GM10248 (cell line): ENCODE results near the gene LAMA3.

Source experiments
- CTCF ChIA-PET: fragments of 300-600 bp; sonication (Branson Sonifier 250); formaldehyde crosslinking; extraction: SDS; loops from one replicate; lab custom pipeline; 2021; ENCODE audit warnings: antibody characterized with exemption; lab: Yijun Ruan, JAX
- POLR2A ChIA-PET: fragments of 350-650 bp; sonication (Branson Sonifier 250); formaldehyde crosslinking; extraction: SDS; loops from one replicate; lab custom pipeline; 2020; ENCODE audit warnings: antibody characterized with exemption; lab: Yijun Ruan, JAX
- DNase-seq: peaks from one replicate; pipeline ENCODE4 v3.0.0; 2012; ENCODE audit errors: extremely low spot score
- CTCF ChIP-seq: IDR thresholded peaks from 2 replicates; pipeline ENCODE4 v1.5.1; 2012; ENCODE audit warnings: mild to moderate bottlenecking, low read depth; ENCODE audit errors: extremely low read depth, missing control alignments, control extremely low read depth

The LAMA3 gene

GRCh38 chr18:23716966-23717365 is 27.7 kb downstream of the LAMA3 start:
- ChIA-PET POLR2A (no interaction called here), CTCF (interaction anchor here (3.6 kb wide), 1 partner anchor 14 kb away, joined by 11 read pairs; no protein-coding TSS in a partner anchor)
- no peak for TF ChIP-seq CTCF
- DNase-seq, result no peak

DNA sequence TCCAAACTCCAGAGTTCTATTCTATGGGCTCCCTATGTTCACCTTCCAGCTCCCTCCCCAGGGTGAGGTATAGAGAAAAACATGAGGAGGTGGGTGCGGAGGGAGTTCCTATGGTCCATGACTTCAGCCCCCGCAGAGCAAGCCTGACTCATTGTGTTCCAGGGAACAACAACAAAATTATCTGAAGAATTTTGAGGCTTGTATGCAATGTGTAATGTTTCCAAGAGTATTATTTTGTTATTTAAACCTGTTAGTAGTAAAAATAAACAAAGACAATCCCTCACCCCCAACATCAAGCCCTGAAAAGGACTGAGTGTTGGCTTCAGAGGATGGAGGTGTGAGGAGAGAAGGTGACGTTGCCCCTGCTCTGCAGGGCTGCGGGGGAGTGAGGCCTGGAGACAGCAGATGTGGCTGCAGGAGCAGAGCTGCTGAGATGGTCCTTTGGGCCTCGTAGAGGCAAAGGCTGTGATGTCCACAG is 29.0 kb downstream of the LAMA3 start:
- ChIA-PET POLR2A (no interaction called here), CTCF (interaction anchor here (1.2 to 3.6 kb wide), 2 partner anchors 15 to 202 kb away, joined by 3 to 11 read pairs; no protein-coding TSS in a partner anchor)
- no peak for DNase-seq
- no peak for TF ChIP-seq CTCF

GRCh38 chr18:23718731-23719130 is 29.5 kb downstream of the LAMA3 start:
- ChIA-PET POLR2A (no interaction called here), CTCF (interaction anchor here (1.2 to 3.6 kb wide), 2 partner anchors 16 to 202 kb away, joined by 3 to 11 read pairs; no protein-coding TSS in a partner anchor)
- no peak for TF ChIP-seq CTCF
- no peak for DNase-seq

DNA sequence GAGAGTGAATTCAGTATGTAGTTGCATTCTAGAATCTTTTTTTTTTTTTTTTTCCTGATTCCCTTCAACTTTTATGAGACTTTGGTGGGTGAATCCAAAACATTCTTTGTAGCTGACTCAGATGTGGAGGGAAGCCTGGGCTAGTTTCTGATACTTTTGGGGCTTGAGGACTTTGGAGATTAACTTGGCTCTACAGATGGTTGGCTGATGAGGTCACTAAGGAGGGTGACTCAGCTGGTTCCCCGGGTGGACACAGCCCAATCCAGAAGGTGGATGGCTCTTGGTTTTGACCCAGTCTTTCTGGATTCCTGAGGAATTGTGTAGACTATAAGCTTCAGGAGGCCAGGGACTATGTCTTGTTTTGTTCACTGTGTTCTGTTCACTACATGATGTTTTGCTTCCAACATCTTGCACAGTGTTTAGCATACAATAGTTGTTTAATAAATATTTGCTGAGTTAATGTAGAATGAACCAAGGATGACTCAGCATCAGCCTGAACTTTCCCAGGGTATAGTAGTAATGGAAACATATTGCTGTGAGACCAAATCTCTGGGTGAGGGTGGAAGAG is 30.5 kb downstream of the LAMA3 start:
- DNase-seq, result no peak
- ChIA-PET CTCF (interaction anchor here (1.2 to 3.6 kb wide), 2 partner anchors 17 to 203 kb away, joined by 3 to 11 read pairs; no protein-coding TSS in a partner anchor), POLR2A (no interaction called here)
- TF ChIP-seq CTCF, result no peak

- DNase-seq, result no peak
- TF ChIP-seq CTCF, result no peak
- POLR2A ChIA-PET, result no interaction called here
- CTCF ChIA-PET, result interaction anchor here (1.2 to 2.9 kb wide), 4 partner anchors 9 to 33 kb away, joined by 3 to 12 read pairs (median 4); no protein-coding TSS in a partner anchor
Measured at GRCh38 chr18:23721696-23722480, 32.6 kb downstream of the LAMA3 start.

GRCh38 chr18:23722646-23723045 is 33.4 kb downstream of the LAMA3 start:
- POLR2A ChIA-PET, result no interaction called here
- CTCF ChIA-PET, result interaction anchor here (1.0 to 2.9 kb wide), 3 partner anchors 9 to 73 kb away, joined by 3 to 12 read pairs (median 5); no protein-coding TSS in a partner anchor
- TF ChIP-seq CTCF, result no peak
- no peak for DNase-seq
